ENCODE data around the gene PYGO2.

DNA sequence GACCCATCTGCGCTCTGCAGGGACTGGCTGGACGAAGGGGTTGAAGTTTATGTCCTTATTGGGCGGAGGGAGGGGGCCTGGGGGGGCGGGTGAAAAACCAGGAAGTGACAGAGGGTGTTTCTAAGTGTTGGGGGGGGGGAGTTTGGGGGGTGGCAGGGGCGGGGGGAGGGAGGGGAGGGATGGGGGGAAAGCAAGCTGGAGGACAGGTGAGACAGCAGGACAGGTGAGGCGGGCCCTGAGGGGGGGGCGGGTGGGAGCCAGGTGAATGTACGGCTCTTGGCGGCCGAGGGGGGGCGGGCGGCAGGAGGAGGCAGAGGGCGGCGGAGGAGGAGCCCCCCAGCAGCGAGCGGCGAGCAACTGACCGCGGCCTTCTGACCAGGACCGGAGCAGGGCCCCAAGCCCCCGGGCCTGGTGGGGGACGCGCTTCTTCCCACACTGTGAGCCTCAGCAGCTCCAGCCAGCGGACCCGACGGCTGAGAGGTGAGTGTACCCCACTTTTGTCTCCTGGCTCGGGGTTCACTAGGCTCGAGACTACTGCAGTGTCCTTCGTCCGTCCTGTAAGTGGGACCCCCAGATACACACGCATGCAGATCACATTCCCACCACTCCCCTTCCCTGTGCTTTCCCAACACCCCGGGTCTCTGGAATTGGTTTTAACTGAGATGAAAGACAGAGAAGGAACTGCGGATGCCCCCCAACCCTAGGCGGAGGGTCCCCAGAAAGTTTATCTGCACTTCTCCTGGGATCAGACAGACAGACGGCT is 41.1 kb upstream of the PYGO2 start, which contains the start of gene ZBTB7B:
- TF ChIP-seq CTCF (IDR thresholded peaks at IDR 0.05) (no peak), POLR2A (IDR thresholded peaks at IDR 0.05) (no peak)

Measured in testis (tissue), 2 donors.